Vagina (tissue), 2 donors: ENCODE results near the gene NARS2.

Experiments used
- POLR2A ChIP-seq, 2 donors: fragments of 450-650 bp; IDR thresholded peaks; one replicate each; pipeline ENCODE4 v1.6.1; 2017; ENCODE audit warnings: antibody characterized with exemption in 2 of 2, mild to moderate bottlenecking in 2 of 2, moderate library complexity in 2 of 2
- POLR2AphosphoS5 ChIP-seq, 2 donors: sonication (generic); formaldehyde crosslinking; IDR thresholded peaks; one replicate each; pipeline ENCODE4 v1.9.0; 2017; ENCODE audit warnings: antibody characterized with exemption in 2 of 2, mild to moderate bottlenecking in 2 of 2, low read depth in 1 of 2; ENCODE audit not compliant: insufficient read depth in 1 of 2

GRCh38 chr11:78595436-78596130, 20.9 kb upstream of the NARS2 start:
- TF ChIP-seq POLR2AphosphoS5 (IDR thresholded peaks at IDR 0.05; ENCODE audit: insufficient read depth in 1 of 2, low read depth in 1 of 2): no peak
- no peak for TF ChIP-seq POLR2A (IDR thresholded peaks at IDR 0.05)
